ENCODE data around the gene DEDD2.

The DEDD2 gene

GRCh38 chr19:42156571-42156970 lies 60.9 kb downstream of the DEDD2 start:
- Histone ChIP-seq H3K27ac (no peak overlapping the region), H3K36me3 (ENCODE audit: insufficient read depth) (no peaks in the 10 kb centered on the region), H3K4me1 (ENCODE audit: low read depth, poor library complexity, severe bottlenecking) (no peaks in the 10 kb centered on the region), H3K9ac (no peak overlapping the region), H3K4me3 (IDR thresholded peaks at IDR 0.05; ENCODE audit: insufficient read depth, low read depth, low read length) (no peak overlapping the region), H3K4me2 (no peak overlapping the region), H4K20me1 (ENCODE audit: insufficient read depth) (no peaks in the 10 kb centered on the region), H3K79me2 (ENCODE audit: insufficient read depth, low read depth) (no peaks in the 10 kb centered on the region), H3K27me3 (ENCODE audit: insufficient read depth, low read depth) (peaks cover 97% of the 10 kb centered on the region), H2AFZ (ENCODE audit: low read depth) (no peak overlapping the region)
- TF ChIP-seq, protein P1, sequence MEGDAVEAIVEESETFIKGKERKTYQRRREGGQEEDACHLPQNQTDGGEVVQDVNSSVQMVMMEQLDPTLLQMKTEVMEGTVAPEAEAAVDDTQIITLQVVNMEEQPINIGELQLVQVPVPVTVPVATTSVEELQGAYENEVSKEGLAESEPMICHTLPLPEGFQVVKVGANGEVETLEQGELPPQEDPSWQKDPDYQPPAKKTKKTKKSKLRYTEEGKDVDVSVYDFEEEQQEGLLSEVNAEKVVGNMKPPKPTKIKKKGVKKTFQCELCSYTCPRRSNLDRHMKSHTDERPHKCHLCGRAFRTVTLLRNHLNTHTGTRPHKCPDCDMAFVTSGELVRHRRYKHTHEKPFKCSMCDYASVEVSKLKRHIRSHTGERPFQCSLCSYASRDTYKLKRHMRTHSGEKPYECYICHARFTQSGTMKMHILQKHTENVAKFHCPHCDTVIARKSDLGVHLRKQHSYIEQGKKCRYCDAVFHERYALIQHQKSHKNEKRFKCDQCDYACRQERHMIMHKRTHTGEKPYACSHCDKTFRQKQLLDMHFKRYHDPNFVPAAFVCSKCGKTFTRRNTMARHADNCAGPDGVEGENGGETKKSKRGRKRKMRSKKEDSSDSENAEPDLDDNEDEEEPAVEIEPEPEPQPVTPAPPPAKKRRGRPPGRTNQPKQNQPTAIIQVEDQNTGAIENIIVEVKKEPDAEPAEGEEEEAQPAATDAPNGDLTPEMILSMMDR (conservative IDR thresholded peaks at IDR 0.05; ENCODE audit: low read depth, low read length), result no peak

DNA sequence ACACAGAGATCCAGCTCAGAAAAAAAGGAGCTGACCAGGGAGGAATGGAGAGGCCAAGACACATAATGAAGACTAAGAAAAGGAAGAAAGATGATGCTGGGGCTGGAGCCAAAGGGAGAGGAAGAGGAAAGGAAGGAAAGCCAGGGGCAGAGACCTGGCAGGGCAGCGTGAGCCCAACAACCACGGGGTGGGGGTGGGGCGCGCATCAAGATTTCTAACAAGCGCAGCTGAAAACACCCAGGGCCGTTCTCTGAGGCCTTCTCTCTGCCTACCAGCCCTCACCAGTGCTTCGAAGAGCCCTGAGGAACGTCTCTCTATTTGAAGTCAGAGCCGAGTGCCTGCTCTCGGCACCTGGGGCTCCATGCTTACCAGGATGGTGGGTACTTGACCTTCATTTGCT lies 61.7 kb downstream of the DEDD2 start:
- no peak overlapping the region for H3K27ac ChIP-seq
- H3K4me3 ChIP-seq (IDR thresholded peaks at IDR 0.05; ENCODE audit: insufficient read depth, low read depth, low read length), result no peak overlapping the region
- no peaks in the 10 kb centered on the region for H4K20me1 ChIP-seq (ENCODE audit: insufficient read depth)
- peaks cover 97% of the 10 kb centered on the region for H3K27me3 ChIP-seq (ENCODE audit: insufficient read depth, low read depth)
- no peaks in the 10 kb centered on the region for H3K36me3 ChIP-seq (ENCODE audit: insufficient read depth)
- H2AFZ ChIP-seq (ENCODE audit: low read depth), result no peak overlapping the region
- H3K9ac ChIP-seq, result no peak overlapping the region
- no peaks in the 10 kb centered on the region for H3K79me2 ChIP-seq (ENCODE audit: insufficient read depth, low read depth)
- H3K4me2 ChIP-seq, result no peak overlapping the region
- no peaks in the 10 kb centered on the region for H3K4me1 ChIP-seq (ENCODE audit: low read depth, poor library complexity, severe bottlenecking)
- TF ChIP-seq, protein P1 (conservative IDR thresholded peaks at IDR 0.05; ENCODE audit: low read depth, low read length), result no peak

- H3K27ac ChIP-seq, result no peak overlapping the region
Measured at GRCh38 chr19:42154471-42155323, 62.8 kb downstream of the DEDD2 start.

GRCh38 chr19:42153672-42154433 lies 63.6 kb downstream of the DEDD2 start:
- no peaks in the 10 kb centered on the region for H4K20me1 ChIP-seq (ENCODE audit: insufficient read depth)
- H3K4me3 ChIP-seq (IDR thresholded peaks at IDR 0.05; ENCODE audit: insufficient read depth, low read depth, low read length), result no peak overlapping the region
- no peak overlapping the region for H2AFZ ChIP-seq (ENCODE audit: low read depth)
- TF ChIP-seq, protein P1 (conservative IDR thresholded peaks at IDR 0.05; ENCODE audit: low read depth, low read length), result no peak
- H3K27ac ChIP-seq, result no peak overlapping the region
- H3K79me2 ChIP-seq (ENCODE audit: insufficient read depth, low read depth), result no peaks in the 10 kb centered on the region
- peaks cover 94% of the 10 kb centered on the region for H3K27me3 ChIP-seq (ENCODE audit: insufficient read depth, low read depth)
- H3K4me1 ChIP-seq (ENCODE audit: low read depth, poor library complexity, severe bottlenecking), result no peaks in the 10 kb centered on the region
- H3K9ac ChIP-seq, result no peak overlapping the region
- H3K36me3 ChIP-seq (ENCODE audit: insufficient read depth), result no peaks in the 10 kb centered on the region
- no peak overlapping the region for H3K4me2 ChIP-seq

More at GRCh38 chr19:42154471-42155323, 62.8 kb downstream of the DEDD2 start:
- Histone ChIP-seq H4K20me1 (ENCODE audit: insufficient read depth) (no peaks in the 10 kb centered on the region), H3K4me2 (no peak overlapping the region), H3K27me3 (ENCODE audit: insufficient read depth, low read depth) (peaks cover 94% of the 10 kb centered on the region), H2AFZ (ENCODE audit: low read depth) (no peak overlapping the region), H3K4me1 (ENCODE audit: low read depth, poor library complexity, severe bottlenecking) (no peaks in the 10 kb centered on the region), H3K9ac (no peak overlapping the region), H3K4me3 (IDR thresholded peaks at IDR 0.05; ENCODE audit: insufficient read depth, low read depth, low read length) (no peak overlapping the region), H3K79me2 (ENCODE audit: insufficient read depth, low read depth) (no peaks in the 10 kb centered on the region), H3K36me3 (ENCODE audit: insufficient read depth) (no peaks in the 10 kb centered on the region)
- TF ChIP-seq, protein P1 (conservative IDR thresholded peaks at IDR 0.05; ENCODE audit: low read depth, low read length), result no peak
